Measurements from ENCODE around the gene CNOT3.

The CNOT3 gene

GRCh38 chr19:54099190-54099902 is 38.2 kb upstream of the CNOT3 start:
- TF ChIP-seq ZBTB7A (IDR thresholded peaks at IDR 0.05; ENCODE audit: low read depth) (no peak), YY1 (IDR thresholded peaks at IDR 0.05; ENCODE audit: low read depth) (no peak), EGR1 (IDR thresholded peaks at IDR 0.05) (no peak), REST (IDR thresholded peaks at IDR 0.05; ENCODE audit: low read depth) (no peak), EP300 (IDR thresholded peaks at IDR 0.05; ENCODE audit: borderline replicate concordance) (no peak), TCF12 (IDR thresholded peaks at IDR 0.05; ENCODE audit: low read depth) (no peak), TEAD4 (IDR thresholded peaks at IDR 0.05) (no peak)
- TF ChIP-seq, protein P1, sequence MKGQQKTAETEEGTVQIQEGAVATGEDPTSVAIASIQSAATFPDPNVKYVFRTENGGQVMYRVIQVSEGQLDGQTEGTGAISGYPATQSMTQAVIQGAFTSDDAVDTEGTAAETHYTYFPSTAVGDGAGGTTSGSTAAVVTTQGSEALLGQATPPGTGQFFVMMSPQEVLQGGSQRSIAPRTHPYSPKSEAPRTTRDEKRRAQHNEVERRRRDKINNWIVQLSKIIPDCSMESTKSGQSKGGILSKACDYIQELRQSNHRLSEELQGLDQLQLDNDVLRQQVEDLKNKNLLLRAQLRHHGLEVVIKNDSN (IDR thresholded peaks at IDR 0.05): no peak

DNA sequence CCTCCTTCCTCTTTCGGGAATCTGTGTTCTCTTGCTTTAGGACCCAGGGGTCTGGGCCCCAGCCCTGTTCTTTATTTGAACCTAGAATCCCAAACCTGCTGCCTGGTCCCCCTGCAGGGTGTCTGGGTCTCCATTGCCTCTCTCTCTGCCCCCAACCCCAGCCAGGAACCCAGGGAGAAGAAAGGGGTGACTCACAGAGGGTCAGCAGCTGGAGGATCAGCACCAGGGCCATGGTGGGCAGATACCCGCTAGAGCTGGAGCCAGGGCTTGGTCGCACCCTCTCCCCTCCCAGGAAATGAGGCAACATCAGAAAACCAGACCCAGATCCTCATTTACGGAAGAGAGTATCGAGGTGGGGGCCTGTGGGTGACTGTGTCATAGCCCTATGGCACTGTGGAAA is 37.0 kb upstream of the CNOT3 start, which contains the start of gene OSCAR:
TSS of gene OSCAR (minus strand) at position 243 of the 400 bp plus-strand sequence. CDS start at position 232, 11 bp downstream.
- TF ChIP-seq EGR1 (IDR thresholded peaks at IDR 0.05) (no peak), EP300 (IDR thresholded peaks at IDR 0.05; ENCODE audit: borderline replicate concordance) (no peak), CREB1 (IDR thresholded peaks at IDR 0.05; ENCODE audit: low read depth) (no peak), RAD21 (IDR thresholded peaks at IDR 0.05; ENCODE audit: low read depth) (no peak), YY1 (IDR thresholded peaks at IDR 0.05; ENCODE audit: low read depth) (no peak), MAX (IDR thresholded peaks at IDR 0.05) (no peak), FOXM1 (IDR thresholded peaks at IDR 0.05; ENCODE audit: borderline replicate concordance, low read depth) (no peak), TEAD4 (IDR thresholded peaks at IDR 0.05) (no peak), TCF12 (IDR thresholded peaks at IDR 0.05; ENCODE audit: low read depth) (no peak), NFIC (IDR thresholded peaks at IDR 0.05) (no peak)

- TF ChIP-seq YY1 (IDR thresholded peaks at IDR 0.05; ENCODE audit: low read depth) (peak; percentile 98), TAF1 (IDR thresholded peaks at IDR 0.05; ENCODE audit: low read depth) (peak; percentile 96), NFIC (IDR thresholded peaks at IDR 0.05) (no peak)
Measured at GRCh38 chr19:54102421-54103169, 35.0 kb upstream of the CNOT3 start, which contains the start of gene NDUFA3. NDUFA3 (plus strand) TSS chr19:54102855; CDS start chr19:54102879, 24 bp downstream.

DNA sequence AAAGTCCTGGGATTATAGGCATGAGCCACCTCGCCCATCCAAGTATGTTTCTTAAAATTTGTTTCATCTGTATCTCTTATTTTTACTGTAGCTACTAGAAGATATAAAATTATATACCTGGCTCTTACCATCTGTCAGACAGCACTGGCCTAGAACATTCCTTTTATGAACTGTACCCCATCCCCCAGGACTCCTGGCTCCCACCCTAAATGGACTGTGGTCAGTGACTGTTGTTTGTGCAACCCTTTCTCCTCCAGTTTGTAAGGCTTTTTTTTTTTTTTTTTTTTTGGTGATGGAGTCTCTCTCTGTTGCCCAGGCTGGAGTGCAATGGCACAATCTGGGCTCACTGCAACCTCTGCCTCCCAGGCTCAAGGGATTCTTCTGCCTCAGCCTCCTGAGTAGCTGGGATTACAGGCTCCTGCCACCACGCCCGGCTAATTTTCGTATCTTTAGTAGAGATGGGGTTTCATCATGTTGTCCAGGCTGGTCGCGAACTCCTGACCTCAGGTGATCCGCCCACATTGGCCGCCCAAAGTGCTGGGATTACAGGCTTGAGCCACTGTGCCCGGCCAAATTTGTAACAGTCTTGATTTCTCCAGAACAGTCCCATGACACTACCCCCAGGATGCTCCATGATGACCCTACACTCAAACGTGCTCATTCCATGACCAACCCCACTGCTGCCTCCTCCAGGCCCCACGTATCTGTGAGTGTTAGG is 32.4 kb upstream of the CNOT3 start:
- TF ChIP-seq EP300 (IDR thresholded peaks at IDR 0.05; ENCODE audit: borderline replicate concordance): no peak
- TF ChIP-seq RAD21 (IDR thresholded peaks at IDR 0.05; ENCODE audit: low read depth): no peak
- no peak for TF ChIP-seq CEBPB (IDR thresholded peaks at IDR 0.05)
- no peak for TF ChIP-seq YY1 (IDR thresholded peaks at IDR 0.05; ENCODE audit: low read depth)
- no peak for TF ChIP-seq TCF12 (IDR thresholded peaks at IDR 0.05; ENCODE audit: low read depth)
- no peak for TF ChIP-seq NFIC (IDR thresholded peaks at IDR 0.05)
- no peak for TF ChIP-seq MAX (IDR thresholded peaks at IDR 0.05)
- no peak for TF ChIP-seq REST (IDR thresholded peaks at IDR 0.05; ENCODE audit: low read depth)
- no peak for TF ChIP-seq TAF1 (IDR thresholded peaks at IDR 0.05; ENCODE audit: low read depth)
- TF ChIP-seq EGR1 (IDR thresholded peaks at IDR 0.05): no peak
- no peak for TF ChIP-seq TEAD4 (IDR thresholded peaks at IDR 0.05)
- TF ChIP-seq, protein P1 (IDR thresholded peaks at IDR 0.05): no peak
- no peak for TF ChIP-seq ZBTB7A (IDR thresholded peaks at IDR 0.05; ENCODE audit: low read depth)
- no peak for TF ChIP-seq FOXM1 (IDR thresholded peaks at IDR 0.05; ENCODE audit: borderline replicate concordance, low read depth)
- no peak for TF ChIP-seq CREB1 (IDR thresholded peaks at IDR 0.05; ENCODE audit: low read depth)

DNA sequence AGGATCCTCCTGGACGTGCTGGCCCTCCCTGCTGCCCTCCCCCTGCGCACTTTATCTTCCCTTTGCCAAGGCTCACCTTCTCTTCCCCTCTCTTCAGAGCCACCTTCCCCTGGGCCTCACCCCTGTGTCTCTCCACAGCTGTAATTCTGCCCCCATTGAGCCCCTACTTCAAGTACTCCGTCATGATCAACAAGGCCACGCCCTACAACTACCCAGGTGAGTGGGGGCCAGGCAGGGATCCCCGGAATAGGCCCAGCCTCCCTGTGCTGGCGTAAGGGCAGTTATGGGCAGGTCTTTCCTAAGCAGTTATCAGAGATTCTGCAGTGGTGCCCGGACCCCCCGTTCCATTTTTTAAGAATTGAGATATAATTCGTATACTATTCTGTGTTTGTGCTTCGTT is 31.8 kb upstream of the CNOT3 start:
- TF ChIP-seq RAD21 (IDR thresholded peaks at IDR 0.05; ENCODE audit: low read depth) (no peak), NFIC (IDR thresholded peaks at IDR 0.05) (no peak), TEAD4 (IDR thresholded peaks at IDR 0.05) (no peak), EP300 (IDR thresholded peaks at IDR 0.05; ENCODE audit: borderline replicate concordance) (no peak)

Measured in Ishikawa (cell line).